NCI-H82 treated with DMSO at 0.1 percent for 48 hours (cell line): ENCODE results near the gene SARM1.

Source experiments
- DNase-seq: peaks from one replicate; lab custom pipeline; 2025; ENCODE audit not compliant: unreplicated experiment; lab: John Stamatoyannopoulos, UW

SARM1 gene

GRCh38 chr17:28367641-28368305 lies 3.7 kb upstream of the SARM1 start:
- no peak for DNase-seq

- DNase-seq, result no peak
Observed at GRCh38 chr17:28368306-28368831, 3.1 kb upstream of the SARM1 start.

- DNase-seq, result no peak
Observed at GRCh38 chr17:28368915-28369683, 2.4 kb upstream of the SARM1 start.

GRCh38 chr17:28369684-28370034 lies 1.8 kb upstream of the SARM1 start:
- DNase-seq, result no peak

GRCh38 chr17:28370035-28370743 lies 1.3 kb upstream of the SARM1 start, which contains the start of gene VTN:
Gene VTN (minus strand): TSS chr17:28370307. CDS start chr17:28370203, 104 bp downstream.
- peak; percentile 97 for DNase-seq

GRCh38 chr17:28370744-28371103 lies 770 bp upstream of the SARM1 start:
- DNase-seq, result no peak

GRCh38 chr17:28372203-28372944 lies 880 bp downstream of the SARM1 start:
- DNase-seq, result no peak

GRCh38 chr17:28372945-28373274 lies 1.4 kb downstream of the SARM1 start:
- no peak for DNase-seq

- DNase-seq, result no peak
Observed at GRCh38 chr17:28379814-28380801, 8.6 kb downstream of the SARM1 start.

GRCh38 chr17:28381141-28381825 lies 9.8 kb downstream of the SARM1 start:
- no peak for DNase-seq

- no peak for DNase-seq
Observed at GRCh38 chr17:28384281-28385036, 13.0 kb downstream of the SARM1 start.

- DNase-seq, result no peak
Observed at GRCh38 chr17:28385037-28385400, 13.5 kb downstream of the SARM1 start.

- no peak for DNase-seq
Observed at GRCh38 chr17:28385406-28385805, 13.9 kb downstream of the SARM1 start.

GRCh38 chr17:28386391-28386790 lies 14.9 kb downstream of the SARM1 start:
- no peak for DNase-seq

GRCh38 chr17:28388106-28388505 lies 16.6 kb downstream of the SARM1 start:
- DNase-seq, result no peak

- no peak for DNase-seq
Observed at GRCh38 chr17:28390141-28390540, 18.6 kb downstream of the SARM1 start.

- no peak for DNase-seq
Observed at GRCh38 chr17:28390563-28390962, 19.1 kb downstream of the SARM1 start.

- DNase-seq, result no peak
Observed at GRCh38 chr17:28390984-28391383, 19.5 kb downstream of the SARM1 start.

- DNase-seq, result no peak
Observed at GRCh38 chr17:28391401-28391800, 19.9 kb downstream of the SARM1 start.
